H54 (cell line): Measurements from ENCODE around the gene PITPNC1.

Experiments used
- DNase-seq: peaks from one replicate; pipeline ENCODE4 v3.0.0; 2011; ENCODE audit warnings: low spot score, mixed read lengths; ENCODE audit not compliant: insufficient read length
- FAIRE-seq: peaks from 3 replicates; lab custom pipeline; 2011; peaks lifted over from hg19 to GRCh38; lab: Jason Lieb, UNC
- POLR2A ChIP-seq: IDR thresholded peaks from 2 replicates; pipeline ENCODE4 v1.6.1; 2011; ENCODE audit warnings: low read depth, mild to moderate bottlenecking, low read length

Gene PITPNC1

GRCh38 chr17:67555855-67556254 lies 178.8 kb downstream of the PITPNC1 start:
- no peak for TF ChIP-seq POLR2A
- no peak for FAIRE-seq
- no peak for DNase-seq

- DNase-seq (no peak), FAIRE-seq (no peak)
- TF ChIP-seq POLR2A, result no peak
Measured at GRCh38 chr17:67557052-67557845, 180.2 kb downstream of the PITPNC1 start.

GRCh38 chr17:67557921-67558320 lies 180.8 kb downstream of the PITPNC1 start:
- no peak for TF ChIP-seq POLR2A
- FAIRE-seq, result no peak
- DNase-seq, result no peak

GRCh38 chr17:67558740-67559380 lies 181.8 kb downstream of the PITPNC1 start:
- FAIRE-seq, result no peak
- DNase-seq, result no peak
- no peak for TF ChIP-seq POLR2A

GRCh38 chr17:67559381-67559966 lies 182.4 kb downstream of the PITPNC1 start:
- DNase-seq, result no peak
- TF ChIP-seq POLR2A, result no peak
- FAIRE-seq, result no peak

- FAIRE-seq (no peak), DNase-seq (no peak)
- no peak for TF ChIP-seq POLR2A
Measured at GRCh38 chr17:67562005-67562404, 184.9 kb downstream of the PITPNC1 start.

GRCh38 chr17:67563692-67564228 lies 186.7 kb downstream of the PITPNC1 start:
- DNase-seq (no peak), FAIRE-seq (no peak)
- no peak for TF ChIP-seq POLR2A

- DNase-seq (no peak), FAIRE-seq (no peak)
- no peak for TF ChIP-seq POLR2A
Measured at GRCh38 chr17:67565068-67565467, 188.0 kb downstream of the PITPNC1 start.

- FAIRE-seq (no peak), DNase-seq (no peak)
- TF ChIP-seq POLR2A, result no peak
Measured at GRCh38 chr17:67566656-67567055, 189.6 kb downstream of the PITPNC1 start.

GRCh38 chr17:67569015-67569451 lies 192.0 kb downstream of the PITPNC1 start:
- TF ChIP-seq POLR2A, result no peak
- no peak for FAIRE-seq
- DNase-seq, result no peak

GRCh38 chr17:67569873-67570272 lies 192.8 kb downstream of the PITPNC1 start:
- TF ChIP-seq POLR2A, result no peak
- DNase-seq, result no peak
- no peak for FAIRE-seq

GRCh38 chr17:67570797-67571196 lies 193.7 kb downstream of the PITPNC1 start:
- FAIRE-seq, result no peak
- no peak for DNase-seq
- TF ChIP-seq POLR2A, result no peak

GRCh38 chr17:67571478-67571877 lies 194.4 kb downstream of the PITPNC1 start:
- DNase-seq (no peak), FAIRE-seq (no peak)
- TF ChIP-seq POLR2A, result no peak

- FAIRE-seq (no peak), DNase-seq (no peak)
- TF ChIP-seq POLR2A, result no peak
Measured at GRCh38 chr17:67573987-67574657, 197.0 kb downstream of the PITPNC1 start.
